Measurements from ENCODE around the gene FOXK2.

DNA sequence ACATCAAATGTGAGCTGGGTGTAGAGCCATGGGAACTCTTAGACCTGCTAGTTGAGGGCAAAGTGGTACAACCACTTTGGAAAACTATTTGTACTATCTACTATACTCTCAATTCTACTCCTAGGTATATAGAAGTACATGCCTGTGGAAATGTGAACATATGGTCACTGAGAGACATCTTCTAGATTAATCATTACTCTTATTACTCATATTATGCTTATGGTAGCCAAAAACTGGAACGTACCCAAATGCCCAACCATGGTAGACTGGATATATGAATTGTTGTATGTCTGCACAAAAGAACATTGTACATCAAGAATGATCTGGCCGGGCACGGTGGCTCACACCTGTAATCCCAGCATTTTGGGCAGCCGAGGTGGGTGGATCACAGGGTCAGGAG lies 126.0 kb downstream of the FOXK2 start:
- no peak for TF ChIP-seq CHD2 (IDR thresholded peaks at IDR 0.05; ENCODE audit: low read length, partially characterized antibody)
- TF ChIP-seq, protein P1, sequence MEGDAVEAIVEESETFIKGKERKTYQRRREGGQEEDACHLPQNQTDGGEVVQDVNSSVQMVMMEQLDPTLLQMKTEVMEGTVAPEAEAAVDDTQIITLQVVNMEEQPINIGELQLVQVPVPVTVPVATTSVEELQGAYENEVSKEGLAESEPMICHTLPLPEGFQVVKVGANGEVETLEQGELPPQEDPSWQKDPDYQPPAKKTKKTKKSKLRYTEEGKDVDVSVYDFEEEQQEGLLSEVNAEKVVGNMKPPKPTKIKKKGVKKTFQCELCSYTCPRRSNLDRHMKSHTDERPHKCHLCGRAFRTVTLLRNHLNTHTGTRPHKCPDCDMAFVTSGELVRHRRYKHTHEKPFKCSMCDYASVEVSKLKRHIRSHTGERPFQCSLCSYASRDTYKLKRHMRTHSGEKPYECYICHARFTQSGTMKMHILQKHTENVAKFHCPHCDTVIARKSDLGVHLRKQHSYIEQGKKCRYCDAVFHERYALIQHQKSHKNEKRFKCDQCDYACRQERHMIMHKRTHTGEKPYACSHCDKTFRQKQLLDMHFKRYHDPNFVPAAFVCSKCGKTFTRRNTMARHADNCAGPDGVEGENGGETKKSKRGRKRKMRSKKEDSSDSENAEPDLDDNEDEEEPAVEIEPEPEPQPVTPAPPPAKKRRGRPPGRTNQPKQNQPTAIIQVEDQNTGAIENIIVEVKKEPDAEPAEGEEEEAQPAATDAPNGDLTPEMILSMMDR (IDR thresholded peaks at IDR 0.05), result no peak
